Stimulated activated CD8-positive, alpha-beta memory T cell treated with anti-CD3 and anti-CD28 coated beads, Interleukin-4, amount 100 ng/mL, for 1 hour (primary cell): ENCODE data around the gene CD47.

Source experiments
- DNase-seq, 2 donors: peaks; one replicate each; pipeline ENCODE4 v3.0.0-alpha.2; 2020; ENCODE audit warnings: low read depth in 2 of 2, low spot score in 1 of 2

The CD47 gene

DNA sequence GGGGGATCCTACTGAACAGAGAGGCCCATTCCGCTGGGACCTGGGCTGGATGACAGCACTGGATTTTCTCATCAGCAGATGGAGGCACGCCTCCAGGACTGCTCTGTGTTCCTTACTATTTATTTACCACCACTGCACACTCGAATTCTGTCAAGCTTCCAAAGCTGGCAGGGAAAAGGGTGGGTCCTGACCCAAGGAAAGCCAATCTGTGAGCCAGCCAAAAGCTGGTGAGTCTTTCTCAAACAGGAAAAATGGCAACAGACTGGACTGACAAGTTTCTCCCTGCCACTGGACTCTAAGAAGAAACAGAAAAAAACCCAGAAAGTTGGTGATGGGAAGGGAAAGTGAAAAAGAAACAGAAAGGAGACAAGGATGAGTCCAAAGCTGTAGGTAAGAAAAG, 37.8 kb downstream of the CD47 start:
- DNase-seq, result no peak

DNA sequence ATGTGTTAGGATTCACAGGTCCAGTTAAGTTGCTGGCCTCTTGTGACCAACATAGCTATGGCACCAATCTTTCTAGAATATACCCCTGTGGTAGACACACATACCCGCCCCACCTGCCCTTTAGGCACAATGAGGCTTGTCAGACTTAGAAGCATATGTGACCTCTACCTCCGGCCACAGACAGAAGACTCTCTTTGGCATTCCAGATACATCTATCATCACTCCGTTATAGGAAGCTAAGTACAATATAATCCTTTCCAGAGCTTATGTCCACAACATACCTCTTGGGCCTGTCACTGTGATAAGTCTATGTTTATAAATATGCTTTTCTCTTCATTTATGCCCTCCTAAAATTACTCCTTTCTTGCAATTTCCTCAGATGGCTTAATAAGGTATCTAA, 39.8 kb downstream of the CD47 start:
- DNase-seq, result no peak

DNA sequence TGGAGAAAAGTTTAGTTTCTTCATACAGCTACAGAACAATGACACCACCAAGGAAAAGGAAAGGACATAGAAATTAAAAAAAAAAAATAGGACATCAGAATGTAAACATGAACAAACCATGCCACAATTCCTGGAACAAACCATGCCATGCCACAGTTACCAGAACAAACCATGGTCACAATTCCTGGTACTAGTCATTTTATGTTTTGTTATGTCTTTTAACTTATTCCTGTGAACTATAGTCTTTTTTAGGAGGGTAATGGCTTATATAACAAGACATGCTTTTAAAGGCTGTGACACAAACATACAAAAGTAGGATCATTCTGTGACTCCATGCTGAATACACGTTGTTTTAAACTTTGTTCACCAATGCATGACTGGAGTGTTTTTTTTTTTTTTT, 42.8 kb downstream of the CD47 start:
- no peak for DNase-seq

- DNase-seq, result no peak
Measured at GRCh38 chr3:108046247-108046646, 44.6 kb downstream of the CD47 start.

- DNase-seq, result no peak
Measured at GRCh38 chr3:108044699-108045098, 46.1 kb downstream of the CD47 start.

GRCh38 chr3:108042300-108042699, 48.5 kb downstream of the CD47 start:
- no peak for DNase-seq

GRCh38 chr3:108041253-108041652, 49.6 kb downstream of the CD47 start:
- DNase-seq, result no peak

GRCh38 chr3:108037770-108038169, 53.1 kb downstream of the CD47 start:
- no peak for DNase-seq

- DNase-seq, result no peak
Measured at GRCh38 chr3:108036984-108037741, 53.7 kb downstream of the CD47 start.

DNA sequence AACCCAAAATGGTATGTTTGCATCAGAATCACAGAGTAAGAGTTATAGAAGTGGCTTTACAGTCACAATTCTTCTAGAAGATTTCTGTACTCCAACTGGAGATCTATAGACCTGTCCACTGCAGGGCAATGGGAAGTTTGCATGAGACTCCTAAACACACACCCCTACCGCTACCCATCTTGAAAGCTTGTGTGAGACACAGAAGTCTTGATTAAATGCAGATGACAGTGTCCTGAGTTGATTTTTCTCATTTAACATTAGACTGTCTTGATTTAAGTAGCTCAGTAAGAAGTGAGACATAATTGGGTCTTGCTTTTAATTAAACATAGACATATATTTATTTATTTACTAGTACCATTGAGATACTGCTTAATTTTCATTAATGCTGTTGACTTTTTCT, 54.4 kb downstream of the CD47 start:
- DNase-seq, result no peak

- no peak for DNase-seq
Measured at GRCh38 chr3:108035751-108036150, 55.1 kb downstream of the CD47 start.

DNA sequence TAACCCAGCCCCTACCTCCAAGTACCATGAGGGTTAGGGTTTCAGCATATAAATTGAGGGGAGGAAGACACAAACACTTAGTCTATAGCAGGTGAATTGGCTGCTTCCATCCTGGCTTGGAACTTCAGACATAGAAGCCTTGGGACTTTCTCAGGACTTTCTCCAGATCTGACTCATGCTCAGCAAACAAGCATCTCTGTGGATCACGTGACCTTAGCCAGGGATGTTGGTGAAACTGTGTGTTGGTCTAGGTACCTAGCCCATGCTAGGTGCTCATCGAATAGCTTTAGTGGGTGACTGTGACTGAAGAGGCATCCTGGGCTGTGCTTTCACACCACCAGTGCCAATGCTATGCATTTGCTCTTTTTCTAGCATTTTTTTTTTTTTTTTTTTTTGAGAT, 58.9 kb downstream of the CD47 start:
- DNase-seq, result no peak

DNA sequence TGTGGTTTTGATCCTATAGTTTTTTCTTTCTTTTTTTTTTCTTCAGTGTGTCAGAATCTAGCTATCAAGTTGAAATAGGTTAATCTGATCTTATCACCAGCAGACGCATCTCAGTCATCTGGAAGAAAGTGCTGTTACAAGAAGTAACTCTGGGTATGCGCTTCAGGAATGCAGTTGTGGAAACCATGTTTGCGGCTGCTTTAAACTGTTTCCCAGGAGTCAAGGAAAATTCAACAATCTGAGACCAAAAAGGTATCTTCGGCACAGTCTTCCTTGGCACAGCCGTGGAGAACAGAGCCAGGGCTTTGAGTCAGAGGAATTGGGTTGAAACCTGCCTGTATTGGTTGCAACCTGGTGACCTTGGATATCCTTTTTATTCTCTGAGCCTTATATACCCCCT, 59.9 kb downstream of the CD47 start:
- no peak for DNase-seq

DNA sequence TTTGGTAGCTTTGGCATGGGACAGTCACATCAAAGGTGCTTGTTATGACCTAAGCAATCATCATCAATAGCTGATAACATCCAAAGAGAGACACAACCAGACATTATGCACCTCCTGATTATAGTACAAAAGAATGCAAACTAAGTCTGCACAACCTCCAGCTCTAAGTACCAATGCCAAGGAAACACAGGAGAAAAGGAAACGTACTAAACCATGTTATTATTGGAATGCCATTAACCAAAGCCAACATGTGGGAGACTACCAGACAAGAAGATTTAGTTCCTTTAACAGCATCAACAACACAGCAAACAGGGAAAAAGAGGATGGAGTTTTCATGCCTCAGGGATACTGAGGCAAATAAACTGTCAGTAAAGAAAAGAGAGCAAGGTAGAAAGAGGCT, 61.4 kb downstream of the CD47 start:
- no peak for DNase-seq

DNA sequence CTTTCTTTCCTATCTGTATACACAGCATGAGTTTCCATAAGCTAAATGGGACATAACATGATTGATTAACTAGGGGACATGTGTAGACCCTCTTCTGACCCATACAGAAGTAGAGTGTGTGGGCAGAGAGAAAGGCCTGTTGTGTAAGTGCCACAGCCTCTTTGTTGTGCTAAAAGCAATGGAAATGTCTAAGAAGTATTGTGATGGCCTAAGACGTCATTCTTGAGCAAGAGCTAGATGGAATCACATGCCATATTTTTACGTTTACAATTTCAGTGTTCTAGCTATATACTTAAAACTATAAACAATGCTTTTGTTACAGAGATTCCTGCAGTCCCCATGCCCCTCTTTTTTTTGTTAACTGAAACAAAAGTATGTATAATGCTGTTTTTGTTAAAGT, 61.9 kb downstream of the CD47 start:
- no peak for DNase-seq

DNA sequence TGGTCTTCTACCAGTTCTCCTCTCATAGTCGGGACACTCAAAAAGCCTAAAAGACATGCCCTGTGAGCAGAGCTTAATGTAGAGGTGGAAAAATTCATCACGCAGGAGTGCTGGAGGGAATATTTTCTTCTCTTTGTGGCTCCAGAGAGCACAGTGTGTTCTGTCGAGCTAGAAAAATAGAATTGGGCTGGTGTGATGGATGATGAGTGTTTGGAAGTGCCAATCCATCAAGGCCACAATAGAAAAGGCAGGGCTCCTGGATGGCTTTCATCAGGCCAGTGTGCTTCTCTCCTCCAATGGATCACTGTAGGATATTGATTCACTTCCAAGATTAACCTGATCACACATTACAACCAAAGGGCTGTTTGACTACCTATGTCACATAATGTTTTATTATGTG, 65.7 kb downstream of the CD47 start:
- no peak for DNase-seq

DNA sequence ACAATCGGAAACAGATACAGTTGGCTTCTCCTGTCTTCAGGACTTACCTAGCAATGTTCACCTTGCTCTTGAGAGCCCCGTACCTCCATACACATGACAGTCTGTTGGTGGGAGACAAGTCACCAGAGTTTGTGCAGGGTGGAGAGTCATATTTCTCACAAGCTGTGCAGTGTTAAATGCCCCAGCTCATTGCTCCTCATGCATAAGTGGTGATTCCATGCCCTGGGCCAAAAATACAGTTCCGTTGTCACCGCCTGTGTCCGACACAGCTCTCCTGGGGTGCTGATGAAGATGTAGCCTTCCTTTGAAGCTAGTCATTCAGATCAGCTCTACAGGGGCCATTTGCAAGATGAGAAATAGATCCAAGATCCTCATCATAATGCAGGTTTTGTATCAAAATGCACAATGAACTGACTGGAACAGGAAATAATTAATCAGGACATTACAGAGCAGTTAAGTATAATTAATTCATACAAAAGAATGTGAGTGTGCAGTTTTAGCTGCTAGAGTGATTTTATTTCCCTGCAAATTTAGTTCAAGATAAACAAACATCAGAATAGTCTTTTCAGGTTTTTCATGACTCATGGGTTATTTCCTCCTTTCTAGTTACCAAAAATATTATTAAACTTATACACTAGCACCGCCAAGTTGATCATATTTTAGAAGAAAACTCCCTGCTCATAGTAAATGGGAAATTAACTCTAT, 66.5 kb downstream of the CD47 start:
- no peak for DNase-seq

GRCh38 chr3:108022256-108023150, 68.3 kb downstream of the CD47 start:
- no peak for DNase-seq

DNA sequence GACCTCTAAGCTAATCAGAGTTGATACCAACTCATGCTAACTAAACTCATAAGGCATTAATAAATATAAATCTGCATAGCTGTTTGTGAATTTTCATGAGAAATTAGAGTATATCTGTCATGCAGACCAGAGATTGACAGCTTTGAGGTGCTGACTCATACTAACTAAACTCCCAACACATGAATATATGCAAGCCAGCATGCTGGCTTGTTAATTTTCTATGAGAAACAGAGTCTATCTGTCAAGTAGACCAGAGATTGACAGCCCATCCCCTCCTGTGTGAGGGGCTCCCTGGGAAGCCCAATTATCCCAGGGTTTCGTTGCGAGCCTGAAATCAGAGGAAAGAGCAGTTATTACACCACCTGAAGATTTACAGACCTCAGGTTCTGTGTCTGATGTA, 69.3 kb downstream of the CD47 start:
- no peak for DNase-seq

- DNase-seq, result no peak
Measured at GRCh38 chr3:108021131-108021530, 69.7 kb downstream of the CD47 start.

DNA sequence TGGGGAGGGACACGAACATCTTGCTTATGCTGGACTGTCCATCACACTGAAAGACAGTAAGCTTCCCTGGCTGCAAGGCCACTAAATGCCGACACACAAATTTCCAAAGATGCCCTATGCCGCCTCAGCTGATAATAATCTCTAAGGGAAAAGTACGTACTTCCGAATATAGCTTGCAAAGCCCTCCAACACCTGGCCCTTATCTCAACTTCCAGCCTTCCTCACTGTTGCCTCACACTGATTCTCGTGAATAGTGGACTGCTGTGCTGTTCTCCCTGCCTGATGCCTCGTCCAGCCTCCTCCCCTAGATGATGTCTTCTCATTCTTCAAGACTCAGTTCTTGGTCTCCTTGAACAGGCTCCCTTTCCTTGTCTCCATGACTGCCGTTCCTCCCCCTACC, 72.3 kb downstream of the CD47 start:
- DNase-seq, result no peak

DNA sequence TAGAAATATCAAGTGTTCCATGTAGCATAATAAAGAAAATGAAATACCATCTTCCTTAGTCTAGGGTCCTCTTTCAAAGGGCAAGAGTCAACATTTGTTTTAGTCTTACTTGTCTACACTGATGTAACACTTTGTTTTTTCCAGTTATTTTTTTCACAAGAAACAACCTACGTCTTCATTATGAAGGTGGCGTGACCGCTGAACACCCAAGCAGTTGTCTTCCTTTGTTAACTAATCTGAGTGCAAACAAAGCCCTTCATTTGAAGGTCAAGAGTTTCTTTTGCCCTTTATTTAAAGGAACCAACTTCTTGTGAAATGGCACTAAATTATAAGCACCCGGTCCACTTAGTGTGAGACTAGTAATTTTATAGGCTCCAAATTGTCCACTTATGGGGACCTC, 73.2 kb downstream of the CD47 start:
- no peak for DNase-seq
